ENCODE measurements around the gene ETV7. TPM values are rescaled to one million over a fixed set of nuclear protein-coding genes. Genes with fewer than 3 reads are reported as not detected.
"Not testable (repeated sequence)": the region's sequence is repeated elsewhere in the genome, so short reads cannot be mapped to it uniquely, and the experiment has no call there.

The ETV7 gene
- total RNA-seq, 3 donors from 2014 or later = 0.44 to 0.98 (median 0.80) TPM

- H3K36me3 ChIP-seq = no peaks in the 10 kb centered on the region
- no peak overlapping the region for H3K4me3 ChIP-seq
- DNase-seq (ENCODE audit: low spot score in 2 of 2) = no peak
- no peaks in the 10 kb centered on the region for H3K9me3 ChIP-seq
- TF ChIP-seq CTCF (IDR thresholded peaks at IDR 0.05) (no peak), POLR2AphosphoS5 (IDR thresholded peaks at IDR 0.05) (no peak), POLR2A (IDR thresholded peaks at IDR 0.05) (no peak)
- H3K27ac ChIP-seq = no peak overlapping the region
- no peaks in the 10 kb centered on the region for H3K4me1 ChIP-seq
- H3K27me3 ChIP-seq = no peaks in the 10 kb centered on the region
- intact Hi-C loops (cut with DNase I; ENCODE audit: low total_unique reads) = no loop called here
These were observed 47.2 kb downstream of the ETV7 start for GRCh38 chr6:36340306-36340617.

- Histone ChIP-seq H3K27me3 (no peaks in the 10 kb centered on the region), H3K4me3 (no peak overlapping the region), H3K9me3 (no peaks in the 10 kb centered on the region), H3K36me3 (no peaks in the 10 kb centered on the region), H3K27ac (no peak overlapping the region), H3K4me1 (no peaks in the 10 kb centered on the region)
- DNase-seq (ENCODE audit: low spot score in 2 of 2) = no peak
- TF ChIP-seq POLR2A (IDR thresholded peaks at IDR 0.05) = no peak
- no peak for TF ChIP-seq POLR2AphosphoS5 (IDR thresholded peaks at IDR 0.05)
- no peak for TF ChIP-seq CTCF (IDR thresholded peaks at IDR 0.05)
- intact Hi-C loops (cut with DNase I; ENCODE audit: low total_unique reads) = no loop called here
These were observed 48.3 kb downstream of the ETV7 start for GRCh38 chr6:36339146-36339545.

- H3K27me3 ChIP-seq; H3K4me1 ChIP-seq; H3K9me3 ChIP-seq; H3K4me3 ChIP-seq; intact Hi-C loops (cut with DNase I; ENCODE audit: low total_unique reads); H3K36me3 ChIP-seq; H3K27ac ChIP-seq; DNase-seq (ENCODE audit: low spot score in 2 of 2): not testable (repeated sequence)
These were observed 49.2 kb downstream of the ETV7 start for GRCh38 chr6:36338223-36338622.

GRCh38 chr6:36337814-36338213, 49.7 kb downstream of the ETV7 start:
- Histone ChIP-seq H3K4me3 (no peak overlapping the region), H3K36me3 (no peaks in the 10 kb centered on the region), H3K4me1 (no peaks in the 10 kb centered on the region), H3K27me3 (no peaks in the 10 kb centered on the region), H3K27ac (no peak overlapping the region), H3K9me3 (no peaks in the 10 kb centered on the region)
- intact Hi-C loops (cut with DNase I; ENCODE audit: low total_unique reads) = no loop called here
- DNase-seq (ENCODE audit: low spot score in 2 of 2) = no peak
- TF ChIP-seq CTCF (IDR thresholded peaks at IDR 0.05) (no peak), POLR2A (IDR thresholded peaks at IDR 0.05) (no peak), POLR2AphosphoS5 (IDR thresholded peaks at IDR 0.05) (no peak)

GRCh38 chr6:36336779-36337241, 50.7 kb downstream of the ETV7 start, which contains the start of gene BNIP5:
Gene BNIP5 (minus strand): TSS chr6:36336888. CDS start chr6:36330690, 6,198 bp downstream.
- Histone ChIP-seq H3K4me3 (no peak within 1 kb of the TSS), H3K27ac (no peak within 1 kb of the TSS)
- intact Hi-C loops (cut with DNase I; ENCODE audit: low total_unique reads) = no loop called here

More at GRCh38 chr6:36336779-36337241, 50.7 kb downstream of the ETV7 start, which contains the start of gene BNIP5:
- Histone ChIP-seq H3K4me1 (no peaks in the 10 kb centered on the region), H3K9me3 (no peaks in the 10 kb centered on the region), H3K36me3 (no peaks in the 10 kb centered on the region), H3K27me3 (no peaks in the 10 kb centered on the region)
- DNase-seq (ENCODE audit: low spot score in 2 of 2) = no peak
- TF ChIP-seq CTCF (IDR thresholded peaks at IDR 0.05) (no peak), POLR2AphosphoS5 (IDR thresholded peaks at IDR 0.05) (no peak), POLR2A (IDR thresholded peaks at IDR 0.05) (no peak)

All from breast epithelium (tissue), 4 donors.